ENCODE results near the gene EVI5.

DNA sequence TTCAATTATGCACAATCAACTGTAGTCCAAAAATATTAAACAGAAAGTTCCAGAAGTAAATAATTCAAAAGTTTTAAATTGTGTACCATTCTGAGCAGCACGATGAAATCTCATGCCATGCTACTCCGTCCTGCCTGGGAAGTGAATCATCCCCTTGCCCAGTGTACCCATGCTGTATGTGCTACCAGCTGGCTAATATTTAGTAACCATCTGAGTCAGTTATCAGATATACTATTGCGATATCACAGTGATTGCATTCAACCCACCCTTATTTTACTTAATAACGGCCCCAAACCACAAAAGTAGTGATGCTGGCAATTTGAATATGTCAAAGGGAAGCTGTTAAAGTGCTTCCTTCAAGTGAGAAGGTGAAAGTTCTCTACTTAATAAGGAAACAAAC is 56.2 kb downstream of the EVI5 start:
- TF ChIP-seq CTCF (IDR thresholded peaks at IDR 0.05) (no peak), POLR2A (IDR thresholded peaks at IDR 0.05) (no peak)

Data from body of pancreas (tissue), 4 donors.